Measurements from ENCODE around the gene NEMF. TPM values are rescaled to one million over a fixed set of nuclear protein-coding genes. Genes with fewer than 3 reads are reported as not detected.

Gene NEMF
- total and polyA plus RNA-seq, 2 donors (not counting 1 experiment from before 2014, with no cell fraction given), result 26.7 to 127 TPM

DNA sequence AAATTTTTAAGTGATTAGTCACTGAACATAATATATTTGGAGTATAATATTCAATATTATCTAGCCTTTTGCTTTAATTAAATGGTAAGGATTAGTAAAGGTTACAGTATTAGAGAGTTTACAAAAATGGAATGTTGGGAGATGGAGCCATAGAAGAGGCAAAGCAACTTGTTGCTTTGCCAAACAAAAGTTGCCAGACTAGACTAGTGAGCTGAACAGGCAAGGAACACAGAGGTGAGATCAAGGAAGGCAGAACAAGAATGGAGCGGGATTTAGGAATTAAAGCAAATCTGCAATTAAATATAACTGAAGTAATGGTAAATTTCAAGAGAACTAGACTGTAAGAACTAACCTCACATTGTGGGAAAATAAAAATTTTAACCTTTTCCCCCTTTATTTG is 45.4 kb upstream of the NEMF start:
- peak overlapping the region in 1 of 2 donors; percentile 70 for H3K27ac ChIP-seq (ENCODE audit: low read length in 2 of 2)
- Mint-ChIP-seq H3K4me3 (peak overlapping the region; percentile 59), H3K27me3 (no peaks in the 10 kb centered on the region), H3K27ac (peak overlapping the region; percentile 74), H3K9me3 (ENCODE audit: insufficient read depth) (no peaks in the 10 kb centered on the region), H3K4me1 (peaks cover 52% of the 10 kb centered on the region)
- H3K79me2 ChIP-seq (ENCODE audit: control insufficient read depth, insufficient read depth, low read length), result peaks cover 71% of the 10 kb centered on the region
- peaks cover 26 to 42% of the 10 kb centered on the region in 2 donors for H3K4me1 ChIP-seq (ENCODE audit: control insufficient read depth in 2 of 2, insufficient read depth in 2 of 2, low read length in 2 of 2)
- no CpG with 5 or more reads among the region's 1 CpG for WGBS (ENCODE audit: insufficient coverage)
- peak overlapping the region; percentile 79 for H3K4me2 ChIP-seq (replicated peaks; ENCODE audit: low read depth, low read length, poor library complexity, severe bottlenecking)
- ChIA-PET POLR2A (interaction anchor here (0.6 kb wide), 1 partner anchor 101 kb away, joined by 3 read pairs; no protein-coding TSS in a partner anchor), CTCF (no interaction called here)
- no peaks in the 10 kb centered on the region for H3K9me3 ChIP-seq (ENCODE audit: control extremely low read depth in 1 of 3, control insufficient read depth in 2 of 3, insufficient read depth in 1 of 3, low read length in 2 of 3)
- peaks cover 0 to 29% of the 10 kb centered on the region in 2 experiments for H3K36me3 ChIP-seq (replicated peaks in 1 of 2; ENCODE audit: control extremely low read depth in 1 of 2, control insufficient read depth in 1 of 2, extremely low read depth in 1 of 2, insufficient read depth in 2 of 2, low read length in 1 of 2)
- ATAC-seq (ENCODE audit: low read depth), result no peak
- intact Hi-C loops (cut with micrococcal nuclease), result loop anchor here (5.0 kb wide), 1 partner anchor 34 kb away; no protein-coding TSS in a partner anchor
- peak overlapping the region; percentile 20 for H3K9ac ChIP-seq (ENCODE audit: low read length)
- TF ChIP-seq, protein P1, sequence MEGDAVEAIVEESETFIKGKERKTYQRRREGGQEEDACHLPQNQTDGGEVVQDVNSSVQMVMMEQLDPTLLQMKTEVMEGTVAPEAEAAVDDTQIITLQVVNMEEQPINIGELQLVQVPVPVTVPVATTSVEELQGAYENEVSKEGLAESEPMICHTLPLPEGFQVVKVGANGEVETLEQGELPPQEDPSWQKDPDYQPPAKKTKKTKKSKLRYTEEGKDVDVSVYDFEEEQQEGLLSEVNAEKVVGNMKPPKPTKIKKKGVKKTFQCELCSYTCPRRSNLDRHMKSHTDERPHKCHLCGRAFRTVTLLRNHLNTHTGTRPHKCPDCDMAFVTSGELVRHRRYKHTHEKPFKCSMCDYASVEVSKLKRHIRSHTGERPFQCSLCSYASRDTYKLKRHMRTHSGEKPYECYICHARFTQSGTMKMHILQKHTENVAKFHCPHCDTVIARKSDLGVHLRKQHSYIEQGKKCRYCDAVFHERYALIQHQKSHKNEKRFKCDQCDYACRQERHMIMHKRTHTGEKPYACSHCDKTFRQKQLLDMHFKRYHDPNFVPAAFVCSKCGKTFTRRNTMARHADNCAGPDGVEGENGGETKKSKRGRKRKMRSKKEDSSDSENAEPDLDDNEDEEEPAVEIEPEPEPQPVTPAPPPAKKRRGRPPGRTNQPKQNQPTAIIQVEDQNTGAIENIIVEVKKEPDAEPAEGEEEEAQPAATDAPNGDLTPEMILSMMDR (IDR thresholded peaks at IDR 0.05), result no peak
- TF ChIP-seq EZH2 (IDR thresholded peaks at IDR 0.05; ENCODE audit: borderline replicate concordance, insufficient read depth, low read depth, low read length, poor library complexity, severe bottlenecking), result no peak
- H3K4me3 ChIP-seq (ENCODE audit: control extremely low read depth in 1 of 5, extremely low read depth in 1 of 5, insufficient read depth in 1 of 5, low read depth in 2 of 5, low read length in 4 of 5), result no peak overlapping the region
- H4K20me1 ChIP-seq (ENCODE audit: control insufficient read depth, insufficient read depth, low read length, poor library complexity, severe bottlenecking), result peaks cover 31% of the 10 kb centered on the region
- H3K27me3 ChIP-seq (replicated peaks in 1 of 4; ENCODE audit: control extremely low read depth in 1 of 4, control insufficient read depth in 3 of 4, insufficient read depth in 4 of 4, low read length in 3 of 4), result no peaks in the 10 kb centered on the region
- no peak for DNase-seq
- H2AFZ ChIP-seq (ENCODE audit: insufficient read depth, low read depth, low read length, poor library complexity, severe bottlenecking), result no peak overlapping the region

DNA sequence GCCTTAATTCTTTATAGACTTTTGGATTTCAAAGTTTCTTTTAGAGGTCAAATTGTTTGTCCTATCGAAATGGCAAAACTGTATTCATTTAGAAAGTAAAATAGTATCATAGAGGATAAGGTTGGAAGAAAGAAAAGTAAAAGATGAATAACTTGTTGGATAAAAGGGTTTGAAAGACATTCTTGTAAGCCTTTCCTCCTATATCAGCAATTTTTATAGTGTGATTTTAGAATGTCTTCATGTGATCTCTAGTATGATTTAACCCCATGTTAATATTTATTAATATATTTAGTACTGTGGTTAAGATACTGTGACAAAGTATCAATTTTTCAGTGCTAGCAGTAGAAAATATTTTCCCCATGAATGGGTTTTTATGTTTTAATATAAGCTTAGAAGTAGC is 44.8 kb upstream of the NEMF start:
- Mint-ChIP-seq H3K27me3 (no peaks in the 10 kb centered on the region), H3K4me1 (peaks cover 52% of the 10 kb centered on the region), H3K4me3 (peak overlapping the region; percentile 84), H3K9me3 (ENCODE audit: insufficient read depth) (no peaks in the 10 kb centered on the region), H3K27ac (peak overlapping the region; percentile 51)
- ChIA-PET CTCF (no interaction called here), POLR2A (no interaction called here)
- H3K4me3 ChIP-seq (ENCODE audit: control extremely low read depth in 1 of 5, extremely low read depth in 1 of 5, insufficient read depth in 1 of 5, low read depth in 2 of 5, low read length in 4 of 5), result peak overlapping the region in 1 of 5 experiments; percentile 3
- peak overlapping the region; percentile 29 for H3K9ac ChIP-seq (ENCODE audit: low read length)
- no peaks in the 10 kb centered on the region for H3K27me3 ChIP-seq (replicated peaks in 1 of 4; ENCODE audit: control extremely low read depth in 1 of 4, control insufficient read depth in 3 of 4, insufficient read depth in 4 of 4, low read length in 3 of 4)
- no peaks in the 10 kb centered on the region for H3K9me3 ChIP-seq (ENCODE audit: control extremely low read depth in 1 of 3, control insufficient read depth in 2 of 3, insufficient read depth in 1 of 3, low read length in 2 of 3)
- DNase-seq (no peak), ATAC-seq (ENCODE audit: low read depth) (no peak)
- peaks cover 0 to 29% of the 10 kb centered on the region in 2 experiments for H3K36me3 ChIP-seq (replicated peaks in 1 of 2; ENCODE audit: control extremely low read depth in 1 of 2, control insufficient read depth in 1 of 2, extremely low read depth in 1 of 2, insufficient read depth in 2 of 2, low read length in 1 of 2)
- intact Hi-C loops (cut with micrococcal nuclease), result loop anchor here (5.0 kb wide), 1 partner anchor 35 kb away; no protein-coding TSS in a partner anchor
- WGBS (ENCODE audit: insufficient coverage), result no CpG with 5 or more reads among the region's 1 CpG
- peaks cover 27 to 42% of the 10 kb centered on the region in 2 donors for H3K4me1 ChIP-seq (ENCODE audit: control insufficient read depth in 2 of 2, insufficient read depth in 2 of 2, low read length in 2 of 2)
- H4K20me1 ChIP-seq (ENCODE audit: control insufficient read depth, insufficient read depth, low read length, poor library complexity, severe bottlenecking), result peaks cover 32% of the 10 kb centered on the region
- TF ChIP-seq EZH2 (IDR thresholded peaks at IDR 0.05; ENCODE audit: borderline replicate concordance, insufficient read depth, low read depth, low read length, poor library complexity, severe bottlenecking), result no peak
- TF ChIP-seq, protein P1 (IDR thresholded peaks at IDR 0.05), result no peak
- H3K79me2 ChIP-seq (ENCODE audit: control insufficient read depth, insufficient read depth, low read length), result peaks cover 74% of the 10 kb centered on the region
- H3K4me2 ChIP-seq (replicated peaks; ENCODE audit: low read depth, low read length, poor library complexity, severe bottlenecking), result peak overlapping the region; percentile 79
- H2AFZ ChIP-seq (ENCODE audit: insufficient read depth, low read depth, low read length, poor library complexity, severe bottlenecking), result no peak overlapping the region
- peak overlapping the region in 1 of 2 donors; percentile 70 for H3K27ac ChIP-seq (ENCODE audit: low read length in 2 of 2)

All from B cell (primary cell).